Neural crest cell (in vitro differentiated cells): ENCODE measurements around the gene ENO3. TPM values are rescaled to one million over a fixed set of nuclear protein-coding genes. Genes with fewer than 3 reads are reported as not detected.
A peak's percentile ranks its signal among the peaks of the same experiment; 100 is the strongest.

Source experiments
- DNase-seq: peaks from one replicate; pipeline ENCODE4 v3.0.0; 2021; ENCODE audit warnings: low read depth, mixed read lengths, low spot score
- H3K27ac Mint-ChIP-seq: one replicate; pipeline ENCODE4 v1.8.0; 2021; ENCODE audit warnings: mild to moderate bottlenecking, mixed read lengths; ENCODE audit not compliant: unreplicated experiment
- H3K27me3 Mint-ChIP-seq: 2 replicates; pipeline ENCODE4 v1.8.0; 2021; ENCODE audit warnings: low read depth, mild to moderate bottlenecking, mixed read lengths
- H3K36me3 Mint-ChIP-seq: 2 replicates; pipeline ENCODE4 v1.8.0; 2021; ENCODE audit warnings: low read depth, mild to moderate bottlenecking, mixed read lengths
- H3K4me1 Mint-ChIP-seq: 2 replicates; pipeline ENCODE4 v1.8.0; 2021; ENCODE audit warnings: mixed read lengths
- H3K4me3 Mint-ChIP-seq: one replicate; pipeline ENCODE4 v1.8.0; 2021; ENCODE audit warnings: mild to moderate bottlenecking, mixed read lengths
- H3K9me3 Mint-ChIP-seq: 2 replicates; pipeline ENCODE4 v1.8.0; 2021; ENCODE audit warnings: mixed read lengths
- CTCF ChIP-seq: fragments of 200-600 bp; sonication (generic); conservative IDR thresholded peaks from 2 replicates; pipeline ENCODE4 v1.5.0; 2021; ENCODE audit warnings: antibody characterized with exemption, mild to moderate bottlenecking
- total RNA-seq: library from RNA; stranded (reverse); gene quantifications from 2 replicates; pipeline ENCODE4 v1.2.1, GENCODE V29; 2021

The ENO3 gene
- total RNA-seq, 1 donor from 2014 or later: 10.6 TPM

DNA sequence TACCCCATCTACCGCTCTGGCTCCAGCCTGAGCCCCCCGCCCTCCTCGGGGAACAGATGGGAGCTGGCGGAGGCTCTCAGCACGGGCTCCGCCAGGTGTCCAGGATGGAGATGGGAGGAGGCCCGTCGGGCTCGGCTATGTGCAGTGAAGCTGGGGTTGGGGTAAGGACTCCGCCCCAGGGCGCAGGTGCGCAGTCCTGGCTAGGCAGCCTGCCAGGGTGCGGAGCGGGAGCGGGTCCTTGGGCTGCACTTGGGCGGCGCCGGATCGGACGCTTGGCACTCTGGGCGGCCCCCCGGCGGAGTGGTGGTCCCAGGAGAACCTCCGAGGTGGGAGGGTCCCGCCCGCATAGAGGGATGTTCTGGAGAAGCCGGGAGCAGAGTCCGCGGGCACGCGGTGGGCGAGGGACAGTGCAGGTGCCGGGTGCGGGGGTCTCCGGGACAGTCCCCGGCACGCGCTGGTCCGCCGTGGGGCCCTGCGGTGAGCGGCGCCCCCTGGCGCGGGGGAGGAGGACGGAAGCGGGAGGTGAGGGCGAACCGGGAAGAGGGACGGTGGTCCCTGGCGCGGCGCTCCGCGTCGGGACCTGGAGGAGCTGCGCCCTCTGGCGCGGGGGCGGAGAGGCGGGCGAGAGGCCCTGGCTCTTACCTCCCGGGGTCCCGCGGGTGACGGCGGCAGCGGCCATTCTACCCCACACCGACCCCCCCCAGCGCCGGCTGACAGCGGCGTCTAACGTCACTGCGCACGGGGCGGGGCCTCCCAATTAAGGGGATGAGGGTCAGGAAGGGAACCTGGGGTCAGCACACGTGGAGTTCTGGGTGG lies 36.2 kb downstream of the ENO3 start, which contains the start of gene CAMTA2:
Gene CAMTA2, minus strand, starts transcription at position 725 of the 816 bp plus-strand sequence. CDS start 1,453 bp downstream, outside the sequence.
- DNase-seq: peak; percentile 70
- Mint-ChIP-seq H3K9me3 (no peaks in the 10 kb centered on the region), H3K27me3 (no peaks in the 10 kb centered on the region), H3K27ac (no peak within 1 kb of the TSS), H3K4me1 (peaks cover 28% of the 10 kb centered on the region), H3K4me3 (peak within 1 kb of the TSS; percentile 88), H3K36me3 (no peaks in the 10 kb centered on the region)
- TF ChIP-seq CTCF: peak; percentile 82

DNA sequence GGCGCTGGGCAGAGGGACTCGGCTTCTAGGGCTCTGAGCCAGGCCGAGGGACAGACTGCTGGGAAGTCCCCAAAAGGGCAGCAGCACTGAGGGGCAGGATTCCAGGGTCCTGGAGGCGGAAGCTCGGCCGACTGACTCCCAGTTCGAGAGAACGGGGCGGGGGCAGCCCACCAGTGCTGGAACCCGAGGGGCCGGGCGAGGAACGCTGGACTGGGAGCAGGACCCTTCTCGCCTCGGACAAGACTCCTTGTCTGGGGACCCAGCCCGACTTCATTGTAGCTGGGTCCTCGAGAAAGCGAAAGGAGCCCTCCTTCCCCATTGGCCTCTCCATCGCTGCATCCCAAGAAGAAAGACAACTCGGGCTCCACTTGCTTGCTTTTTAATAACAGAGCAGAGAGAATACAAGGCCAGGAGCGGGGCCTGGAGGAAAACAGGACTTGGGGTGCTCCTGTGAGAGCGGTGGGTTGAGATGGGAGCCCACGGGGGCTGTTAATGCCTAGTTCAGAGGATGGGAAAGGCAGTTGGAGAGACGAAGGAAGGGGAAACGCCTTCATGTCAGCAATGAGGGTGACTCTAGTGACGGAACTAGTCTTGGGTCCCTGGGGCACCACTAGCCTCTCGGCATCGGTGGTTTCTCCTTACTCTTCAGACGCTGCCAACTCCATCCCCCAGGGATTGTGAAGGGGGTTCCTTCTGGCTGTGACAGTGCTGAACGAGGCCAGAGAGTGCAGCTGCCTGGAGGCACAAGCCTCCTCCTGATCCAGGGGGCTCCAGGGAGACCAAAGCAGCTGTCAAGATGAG lies 37.0 kb downstream of the ENO3 start:
- H3K9me3 Mint-ChIP-seq: no peaks in the 10 kb centered on the region
- no peak for TF ChIP-seq CTCF
- H3K27ac Mint-ChIP-seq: no peak overlapping the region
- peaks cover 28% of the 10 kb centered on the region for H3K4me1 Mint-ChIP-seq
- peak overlapping the region; percentile 88 for H3K4me3 Mint-ChIP-seq
- no peaks in the 10 kb centered on the region for H3K36me3 Mint-ChIP-seq
- H3K27me3 Mint-ChIP-seq: no peaks in the 10 kb centered on the region
- no peak for DNase-seq

DNA sequence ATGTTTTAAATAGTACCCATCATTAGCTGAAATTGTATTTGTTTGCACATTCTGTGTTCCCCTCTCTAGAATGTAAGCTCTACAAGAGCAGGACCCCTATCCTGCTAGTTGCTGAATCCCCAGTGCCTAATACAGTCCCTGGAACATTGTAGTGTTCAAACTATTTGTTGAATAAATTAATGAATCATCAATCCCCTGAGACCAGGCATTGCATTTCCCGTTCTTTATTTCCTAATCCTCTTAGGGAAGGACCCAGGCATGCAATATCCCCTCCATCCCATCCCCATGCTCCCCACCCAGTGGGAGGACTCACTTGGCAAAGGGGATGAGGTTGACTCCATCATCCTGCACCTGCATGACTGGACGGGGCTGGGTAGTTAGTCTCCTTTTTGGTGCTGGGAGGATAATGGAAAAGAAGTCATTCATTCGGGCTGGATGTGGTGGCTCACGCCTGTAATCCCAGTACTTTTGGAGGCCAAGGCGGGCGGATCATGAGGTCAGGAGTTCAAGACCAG lies 43.2 kb downstream of the ENO3 start:
- H3K36me3 Mint-ChIP-seq: no peaks in the 10 kb centered on the region
- no peak for TF ChIP-seq CTCF
- H3K27ac Mint-ChIP-seq: no peak overlapping the region
- DNase-seq: no peak
- H3K27me3 Mint-ChIP-seq: peaks cover 7% of the 10 kb centered on the region
- H3K4me1 Mint-ChIP-seq: peaks cover 9% of the 10 kb centered on the region
- H3K9me3 Mint-ChIP-seq: no peaks in the 10 kb centered on the region
- peak overlapping the region; percentile 69 for H3K4me3 Mint-ChIP-seq

- peaks cover 5% of the 10 kb centered on the region for H3K36me3 Mint-ChIP-seq
- H3K4me1 Mint-ChIP-seq: peaks cover 15% of the 10 kb centered on the region
- peak within 1 kb of the TSS; percentile 88 for H3K4me3 Mint-ChIP-seq
- TF ChIP-seq CTCF: peak; percentile 39
- peak; percentile 84 for DNase-seq
- H3K27ac Mint-ChIP-seq: peak within 1 kb of the TSS; percentile 62
- H3K27me3 Mint-ChIP-seq: peaks cover 7% of the 10 kb centered on the region
- no peaks in the 10 kb centered on the region for H3K9me3 Mint-ChIP-seq
These were observed 46.5 kb downstream of the ENO3 start, which contains the start of the genes INCA1 and KIF1C for GRCh38 chr17:4997302-4998026. Gene INCA1, minus strand, starts transcription at chr17:4997522. Its CDS starts 3,085 bp downstream, at chr17:4994437. Gene KIF1C, plus strand, starts transcription at chr17:4997950. Its CDS starts 2,297 bp downstream, at chr17:5000247.
